ENCODE data around the gene GLRX3.
A peak's percentile ranks its signal among the peaks of the same experiment; 100 is the strongest.
"Not testable (repeated sequence)": the region's sequence is repeated elsewhere in the genome, so short reads cannot be mapped to it uniquely, and the experiment has no call there.

The GLRX3 gene

GRCh38 chr10:130136226-130137089, at the start of gene GLRX3:
TSS of gene GLRX3 (plus strand) at chr10:130136391. CDS start at chr10:130136421, 30 bp downstream.
- peak; percentile 34 to 44 for DNase-seq

GRCh38 chr10:130090565-130090964, 45.6 kb upstream of the GLRX3 start:
- DNase-seq, result not testable (repeated sequence)

GRCh38 chr10:130099344-130099743, 36.8 kb upstream of the GLRX3 start:
- DNase-seq, result no peak

- DNase-seq, result no peak
Observed at GRCh38 chr10:130105724-130106123, 30.5 kb upstream of the GLRX3 start.

- not testable (repeated sequence) for DNase-seq
Observed at GRCh38 chr10:130108146-130108545, 28.0 kb upstream of the GLRX3 start.

- no peak for DNase-seq
Observed at GRCh38 chr10:130108934-130109604, 27.1 kb upstream of the GLRX3 start.

- DNase-seq, result peak; percentile 1 to 37
Observed at GRCh38 chr10:130109796-130110245, 26.4 kb upstream of the GLRX3 start.

- peak; percentile 65 to 75 for DNase-seq
Observed at GRCh38 chr10:130110246-130111112, 25.7 kb upstream of the GLRX3 start, which contains the start of gene C10orf143. TSS of gene C10orf143 (minus strand) at chr10:130110830. CDS start at chr10:130110772, 58 bp downstream.

GRCh38 chr10:130111113-130111851, 24.9 kb upstream of the GLRX3 start:
- peak; percentile 76 to 88 for DNase-seq

GRCh38 chr10:130111852-130112180, 24.4 kb upstream of the GLRX3 start:
- DNase-seq, result no peak

GRCh38 chr10:130112821-130113220, 23.4 kb upstream of the GLRX3 start:
- DNase-seq, result no peak

- DNase-seq, result not testable (repeated sequence)
Observed at GRCh38 chr10:130116942-130117341, 19.2 kb upstream of the GLRX3 start.

GRCh38 chr10:130117535-130117934, 18.7 kb upstream of the GLRX3 start:
- not testable (repeated sequence) for DNase-seq

GRCh38 chr10:130121486-130122079, 14.6 kb upstream of the GLRX3 start:
- DNase-seq, result no peak

- peak; percentile 16 to 52 for DNase-seq
Observed at GRCh38 chr10:130127364-130128061, 8.7 kb upstream of the GLRX3 start.

GRCh38 chr10:130128062-130128781, 8.0 kb upstream of the GLRX3 start:
- DNase-seq, result no peak

GRCh38 chr10:130128922-130129321, 7.3 kb upstream of the GLRX3 start:
- DNase-seq, result no peak

- DNase-seq, result no peak
Observed at GRCh38 chr10:130135676-130136225, 440 bp upstream of the GLRX3 start.

GRCh38 chr10:130137090-130137448, 878 bp downstream of the GLRX3 start:
- DNase-seq, result no peak

All from NCI-H524 (cell line).